ENCODE data around the gene TRAF3IP3. TPM values are rescaled to one million over a fixed set of nuclear protein-coding genes. Genes with fewer than 3 reads are reported as not detected.

Gene TRAF3IP3
- polyA plus RNA-seq, 5 donors = 2.3 to 3.5 (median 2.6) TPM

DNA sequence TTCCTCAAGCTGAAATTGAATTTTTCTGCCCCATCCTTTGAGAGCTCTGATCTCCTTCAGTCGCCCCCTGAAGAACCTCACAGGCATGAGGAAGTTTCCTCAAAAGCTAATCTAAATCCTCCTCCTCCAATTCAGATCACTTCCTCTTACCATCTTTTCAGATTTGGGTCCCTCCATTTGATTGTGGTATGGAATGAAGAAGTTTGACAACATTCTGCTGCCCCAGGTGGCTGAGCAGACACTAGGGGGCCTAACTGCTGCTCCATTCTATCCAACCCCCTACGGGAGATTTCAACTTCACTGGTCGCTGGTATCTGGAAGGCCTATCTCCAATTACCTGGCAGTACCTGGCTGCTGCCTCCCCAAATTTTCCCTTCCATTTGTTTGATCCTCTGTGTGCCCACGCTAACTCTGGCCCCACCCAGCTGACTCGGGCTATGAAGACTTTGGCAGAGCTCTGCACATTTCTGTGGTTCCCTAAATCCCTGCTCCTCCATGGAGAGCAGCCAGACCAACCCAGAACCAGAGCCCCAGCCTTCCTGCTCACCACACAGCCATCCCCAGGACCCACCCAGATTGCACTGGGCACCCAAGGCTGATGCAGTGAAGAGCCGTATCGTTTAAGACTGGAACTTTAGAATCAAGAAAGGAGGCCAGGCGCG, 42.3 kb downstream of the TRAF3IP3 start:
- no peak for DNase-seq

GRCh38 chr1:209800984-209801834, 45.4 kb downstream of the TRAF3IP3 start:
- no peak for DNase-seq

DNA sequence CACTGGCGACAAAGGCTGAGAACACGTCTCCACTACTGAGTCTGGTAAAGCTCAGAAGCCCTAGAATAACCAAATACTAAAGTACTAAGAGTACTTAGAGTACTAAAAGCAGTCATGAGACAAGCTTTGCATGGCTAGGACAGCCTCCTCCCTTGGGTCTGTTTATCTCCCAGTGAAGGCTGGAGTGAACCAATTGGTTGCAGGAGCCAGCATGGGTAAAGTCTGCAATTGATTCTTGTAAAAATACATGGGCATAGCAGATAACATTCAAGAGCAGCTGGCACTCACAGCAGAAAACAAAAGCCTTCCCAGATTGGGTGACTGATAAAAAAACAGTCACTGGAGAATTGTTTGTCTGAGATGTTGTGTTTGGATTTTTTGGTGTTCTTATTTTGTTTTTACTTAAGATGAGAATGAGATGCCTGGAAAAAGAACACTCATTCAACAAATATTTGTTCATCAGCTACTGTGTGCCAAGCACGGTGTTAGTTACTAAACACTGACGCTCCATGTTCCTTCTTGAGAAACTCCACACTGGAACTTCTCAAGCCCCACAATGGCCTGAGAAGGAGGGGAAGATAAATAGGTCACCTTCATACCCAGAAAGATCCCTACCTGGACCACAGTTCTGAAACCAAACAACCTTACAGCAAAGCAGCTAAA, 46.4 kb downstream of the TRAF3IP3 start:
- no peak for DNase-seq

- DNase-seq = no peak
Measured at GRCh38 chr1:209802780-209803152, 46.9 kb downstream of the TRAF3IP3 start.

DNA sequence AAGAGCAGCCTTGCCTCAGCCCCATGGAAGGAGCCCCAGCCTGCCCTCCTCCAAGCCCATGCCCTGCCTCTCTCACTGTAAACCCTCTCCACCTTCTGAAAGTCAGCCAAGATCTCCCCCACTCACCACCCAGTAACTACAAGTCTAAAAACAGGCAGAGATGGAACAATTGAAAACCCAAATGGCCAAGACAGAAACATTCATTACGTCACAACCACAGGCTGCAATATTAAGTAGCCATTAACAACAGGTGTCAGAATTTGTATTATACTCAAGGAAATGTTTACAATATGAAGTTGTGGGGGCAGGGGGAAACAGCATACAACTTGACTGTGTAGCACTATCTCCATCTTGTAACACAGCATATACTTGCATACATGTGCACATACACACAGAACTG, 47.7 kb downstream of the TRAF3IP3 start:
- no peak for DNase-seq

- peak in 1 of 2 donors; percentile 30 for DNase-seq
Measured at GRCh38 chr1:209805341-209805781, 49.5 kb downstream of the TRAF3IP3 start.

DNA sequence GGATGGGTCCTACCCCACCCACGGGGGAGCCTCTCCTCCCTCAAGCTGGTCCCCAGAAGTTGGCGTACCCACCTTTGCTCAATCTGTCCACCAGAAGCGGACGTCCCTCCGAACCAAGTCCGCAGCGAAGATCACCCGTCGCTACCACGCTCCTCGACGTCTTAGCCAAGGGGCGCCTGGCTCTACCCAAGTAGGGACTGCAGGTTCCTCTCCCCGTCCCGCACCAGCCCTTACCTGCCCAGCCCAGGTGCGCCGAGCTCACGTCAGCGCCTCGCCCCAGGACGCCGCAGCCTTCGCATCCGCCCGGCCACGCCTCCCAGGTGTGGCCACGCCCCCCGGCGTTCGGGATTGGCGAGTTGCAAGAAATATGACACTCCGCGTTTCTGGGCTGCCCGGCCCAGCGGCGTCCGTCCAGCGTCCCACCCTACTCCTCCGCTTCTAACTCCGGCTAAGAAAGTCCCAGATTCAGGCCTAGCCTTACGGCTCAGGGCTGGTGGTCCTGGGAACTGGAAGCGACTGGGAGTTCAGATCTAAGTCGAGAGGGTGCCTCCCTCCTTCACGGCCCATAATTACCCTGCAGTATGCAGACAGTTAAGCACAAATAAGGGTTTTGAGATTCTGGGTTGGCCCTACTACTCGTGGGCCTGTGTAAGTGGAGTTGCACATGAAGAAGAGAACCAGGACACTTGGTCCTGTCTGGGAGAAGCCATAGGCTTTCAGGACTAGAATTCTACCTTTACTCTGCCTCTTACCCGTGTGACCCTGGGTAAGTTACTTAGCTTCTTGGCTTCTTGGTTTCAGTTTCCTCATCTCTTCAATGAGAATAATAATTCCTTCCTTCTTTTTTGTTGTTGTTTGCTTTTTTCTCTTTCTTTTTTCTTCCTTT, 50.3 kb downstream of the TRAF3IP3 start, which contains the start of gene IRF6:
Gene IRF6, minus strand, starts transcription at position 268 of the 886 bp plus-strand sequence. CDS start 4,729 bp downstream, outside the sequence.
- peak; percentile 85 to 89 for DNase-seq

DNA sequence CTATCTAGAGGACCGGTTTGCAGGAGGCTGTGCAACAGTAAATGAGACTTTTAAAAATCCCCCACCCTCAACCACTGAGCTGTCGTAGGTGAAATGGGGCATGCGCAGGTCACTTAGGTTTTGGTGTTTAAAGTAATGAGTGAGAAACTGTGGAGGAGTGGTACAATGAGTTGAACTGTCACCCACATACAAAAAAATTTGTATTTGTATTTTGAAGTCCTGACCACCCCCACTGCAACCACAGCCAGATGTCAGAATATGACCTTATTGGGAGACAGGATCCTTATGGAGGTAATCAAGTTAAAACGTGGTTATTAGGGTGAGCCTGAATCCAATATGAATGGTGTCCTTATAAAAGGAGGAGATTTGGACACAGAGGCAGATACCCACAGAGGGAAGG, 51.7 kb downstream of the TRAF3IP3 start:
- no peak for DNase-seq

- DNase-seq = peak in 1 of 2 donors; percentile 38
Measured at GRCh38 chr1:209808059-209808581, 52.3 kb downstream of the TRAF3IP3 start.

GRCh38 chr1:209809611-209810010, 53.8 kb downstream of the TRAF3IP3 start:
- DNase-seq = no peak

GRCh38 chr1:209810783-209811182, 54.9 kb downstream of the TRAF3IP3 start:
- DNase-seq = no peak

DNA sequence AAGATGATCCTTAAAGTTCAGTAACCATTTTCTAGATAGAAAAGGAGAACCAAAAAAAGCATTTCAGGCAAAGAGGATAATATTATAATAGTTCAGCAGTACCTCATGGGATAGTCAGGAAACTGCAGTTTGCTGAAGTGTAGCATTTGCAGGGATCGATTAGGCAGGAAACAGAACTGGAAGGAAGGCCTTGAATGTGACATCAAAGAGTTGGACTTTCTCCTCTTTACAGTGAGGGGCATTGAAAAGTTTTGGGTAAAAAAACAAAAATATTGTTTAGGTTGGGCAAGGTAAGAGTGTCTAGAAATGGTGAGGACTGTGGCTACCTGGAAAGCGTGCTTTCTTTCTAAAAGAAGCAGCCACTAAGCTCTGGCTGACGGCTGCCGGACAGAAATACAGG, 58.0 kb downstream of the TRAF3IP3 start:
- no peak for DNase-seq

GRCh38 chr1:209815490-209815889, 59.6 kb downstream of the TRAF3IP3 start:
- no peak for DNase-seq

- DNase-seq = no peak
Measured at GRCh38 chr1:209815931-209816341, 60.1 kb downstream of the TRAF3IP3 start.

GRCh38 chr1:209816923-209817322, 61.1 kb downstream of the TRAF3IP3 start:
- no peak for DNase-seq

- DNase-seq = no peak
Measured at GRCh38 chr1:209817691-209818090, 61.8 kb downstream of the TRAF3IP3 start.

DNA sequence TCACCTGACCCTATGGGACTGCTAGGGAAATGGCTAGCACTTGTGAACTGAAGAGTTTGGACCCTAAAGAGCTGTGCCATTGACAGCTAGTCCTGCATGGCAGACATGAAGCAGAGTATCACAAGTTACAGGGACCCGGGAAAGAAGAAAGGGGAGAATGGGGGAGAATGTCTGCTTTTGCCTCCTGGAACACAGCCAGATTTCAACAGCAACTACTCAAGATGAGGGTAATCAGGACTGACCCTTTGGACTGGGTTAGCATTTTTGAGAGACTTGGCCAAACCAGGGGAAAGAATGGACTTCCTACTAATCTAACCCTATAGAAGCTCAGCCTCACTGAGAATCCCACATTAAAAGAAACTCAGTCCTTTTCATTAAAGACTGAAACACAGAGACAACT, 63.2 kb downstream of the TRAF3IP3 start:
- no peak for DNase-seq

GRCh38 chr1:209820986-209821385, 65.1 kb downstream of the TRAF3IP3 start:
- no peak for DNase-seq

GRCh38 chr1:209822706-209823105, 66.9 kb downstream of the TRAF3IP3 start:
- DNase-seq = no peak

DNA sequence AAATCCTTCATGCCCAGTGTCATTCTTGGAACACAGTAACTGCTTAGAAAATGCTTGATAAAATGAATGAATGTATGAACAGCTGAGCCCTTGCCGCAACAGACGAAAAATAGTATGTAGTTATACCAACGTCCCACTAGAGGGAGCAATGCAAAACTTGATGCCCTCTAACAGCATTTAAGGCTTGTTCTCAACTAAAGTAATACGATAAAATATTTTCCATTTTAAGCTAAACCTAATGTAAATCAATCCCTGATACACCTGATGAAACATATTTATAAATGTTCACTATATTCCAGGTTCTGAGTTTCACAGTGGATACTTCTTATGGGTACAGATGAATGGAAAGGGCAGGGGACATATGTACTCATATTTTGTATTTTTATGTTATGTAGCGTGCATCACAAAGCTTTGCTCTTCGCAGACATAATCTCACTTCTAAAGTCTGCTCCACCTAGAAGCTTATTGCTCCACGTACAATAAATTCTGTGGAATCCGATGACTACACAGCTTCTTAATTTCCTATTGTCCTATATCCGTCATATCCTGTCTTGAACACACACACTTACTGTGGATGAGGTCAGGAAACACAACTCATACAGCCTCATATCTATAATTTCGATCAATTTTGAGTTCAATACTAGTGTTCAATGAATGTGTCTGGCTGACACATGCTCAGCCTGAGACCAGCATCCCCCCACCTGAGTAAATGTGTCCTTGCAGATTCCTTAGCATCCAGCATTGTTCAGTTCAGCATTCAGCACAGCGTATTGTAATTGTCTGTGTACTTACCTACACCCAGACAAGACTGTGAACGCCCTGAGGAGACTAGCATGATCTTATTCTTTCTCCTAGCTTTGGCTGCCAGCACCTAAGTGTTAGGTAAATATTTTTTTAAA, 67.5 kb downstream of the TRAF3IP3 start:
- DNase-seq = no peak
